SW 1271 (cell line): ENCODE data around the gene SLC15A1.

ENCODE experiments used
- DNase-seq, 2 experiments: peaks; one replicate each; lab custom pipeline; 2025; lab: John Stamatoyannopoulos, UW

The SLC15A1 gene

GRCh38 chr13:98752467-98753290 is at the start of gene SLC15A1:
Gene SLC15A1 (minus strand): TSS chr13:98752672. CDS start chr13:98752598, 74 bp downstream.
- DNase-seq: no peak

GRCh38 chr13:98801626-98802418 is 49.4 kb upstream of the SLC15A1 start:
- DNase-seq: no peak

GRCh38 chr13:98800078-98800477 is 47.6 kb upstream of the SLC15A1 start:
- no peak for DNase-seq

- DNase-seq: no peak
Observed at GRCh38 chr13:98798849-98799645, 46.6 kb upstream of the SLC15A1 start.

GRCh38 chr13:98797456-98797855 is 45.0 kb upstream of the SLC15A1 start:
- no peak for DNase-seq

GRCh38 chr13:98796798-98797197 is 44.3 kb upstream of the SLC15A1 start:
- no peak for DNase-seq

GRCh38 chr13:98796191-98796590 is 43.7 kb upstream of the SLC15A1 start:
- DNase-seq: no peak

GRCh38 chr13:98795220-98795619 is 42.7 kb upstream of the SLC15A1 start:
- DNase-seq: no peak

- no peak for DNase-seq
Observed at GRCh38 chr13:98794498-98794897, 42.0 kb upstream of the SLC15A1 start.

- DNase-seq: no peak
Observed at GRCh38 chr13:98792785-98793495, 40.5 kb upstream of the SLC15A1 start.

- no peak for DNase-seq
Observed at GRCh38 chr13:98792321-98792720, 39.8 kb upstream of the SLC15A1 start.

GRCh38 chr13:98791611-98792010 is 39.1 kb upstream of the SLC15A1 start:
- DNase-seq: no peak

- no peak for DNase-seq
Observed at GRCh38 chr13:98787996-98788395, 35.5 kb upstream of the SLC15A1 start.

GRCh38 chr13:98787173-98787572 is 34.7 kb upstream of the SLC15A1 start:
- no peak for DNase-seq

GRCh38 chr13:98786023-98786422 is 33.6 kb upstream of the SLC15A1 start:
- DNase-seq: no peak

GRCh38 chr13:98785405-98785804 is 32.9 kb upstream of the SLC15A1 start:
- DNase-seq: no peak

- DNase-seq: no peak
Observed at GRCh38 chr13:98784666-98785065, 32.2 kb upstream of the SLC15A1 start.

- no peak for DNase-seq
Observed at GRCh38 chr13:98783856-98784478, 31.5 kb upstream of the SLC15A1 start.

- DNase-seq: no peak
Observed at GRCh38 chr13:98782654-98783053, 30.2 kb upstream of the SLC15A1 start.

- no peak for DNase-seq
Observed at GRCh38 chr13:98781905-98782304, 29.4 kb upstream of the SLC15A1 start.

GRCh38 chr13:98781470-98781869 is 29.0 kb upstream of the SLC15A1 start:
- DNase-seq: no peak
